ENCODE measurements around the gene BLVRA. TPM values are rescaled to one million over a fixed set of nuclear protein-coding genes. Genes with fewer than 3 reads are reported as not detected.

The BLVRA gene
- total RNA-seq, 1 donor from 2014 or later, result 84.5 TPM

- no peak for DNase-seq (ENCODE audit: low read depth)
- H3K4me3 ChIP-seq (ENCODE audit: low read depth, low read length), result peak overlapping the region; percentile 49
- no peak for TF ChIP-seq CTCF (conservative IDR thresholded peaks at IDR 0.05; ENCODE audit: low read depth, low read length)
Measured at GRCh38 chr7:43838201-43838658, 79.8 kb downstream of the BLVRA start.

GRCh38 chr7:43843296-43843695, 84.8 kb downstream of the BLVRA start:
- no peak overlapping the region for H3K4me3 ChIP-seq (ENCODE audit: low read depth, low read length)
- no peak for TF ChIP-seq CTCF (conservative IDR thresholded peaks at IDR 0.05; ENCODE audit: low read depth, low read length)
- DNase-seq (ENCODE audit: low read depth), result no peak

GRCh38 chr7:43844257-43844656, 85.8 kb downstream of the BLVRA start:
- no peak for TF ChIP-seq CTCF (conservative IDR thresholded peaks at IDR 0.05; ENCODE audit: low read depth, low read length)
- DNase-seq (ENCODE audit: low read depth), result no peak
- no peak overlapping the region for H3K4me3 ChIP-seq (ENCODE audit: low read depth, low read length)

- TF ChIP-seq CTCF (conservative IDR thresholded peaks at IDR 0.05; ENCODE audit: low read depth, low read length), result no peak
- DNase-seq (ENCODE audit: low read depth), result no peak
- no peak overlapping the region for H3K4me3 ChIP-seq (ENCODE audit: low read depth, low read length)
Measured at GRCh38 chr7:43844662-43845061, 86.2 kb downstream of the BLVRA start.

- no peak overlapping the region for H3K4me3 ChIP-seq (ENCODE audit: low read depth, low read length)
- no peak for TF ChIP-seq CTCF (conservative IDR thresholded peaks at IDR 0.05; ENCODE audit: low read depth, low read length)
- no peak for DNase-seq (ENCODE audit: low read depth)
Measured at GRCh38 chr7:43847496-43847895, 89.0 kb downstream of the BLVRA start.

- no peak for DNase-seq (ENCODE audit: low read depth)
- TF ChIP-seq CTCF (conservative IDR thresholded peaks at IDR 0.05; ENCODE audit: low read depth, low read length), result no peak
Measured at GRCh38 chr7:43849047-43849446, 90.6 kb downstream of the BLVRA start.

GRCh38 chr7:43850348-43851116, 92.1 kb downstream of the BLVRA start:
- DNase-seq (ENCODE audit: low read depth), result no peak
- H3K4me3 ChIP-seq (ENCODE audit: low read depth, low read length), result no peak overlapping the region
- TF ChIP-seq CTCF (conservative IDR thresholded peaks at IDR 0.05; ENCODE audit: low read depth, low read length), result no peak

More at GRCh38 chr7:43849047-43849446, 90.6 kb downstream of the BLVRA start:
- H3K4me3 ChIP-seq (ENCODE audit: low read depth, low read length), result no peak overlapping the region

Data from epithelial cell of proximal tubule (primary cell).